GM20431 (cell line): ENCODE results near the gene ADA.
"Not testable (repeated sequence)": the region's sequence is repeated elsewhere in the genome, so short reads cannot be mapped to it uniquely, and the experiment has no call there.

ENCODE experiments used
- in situ Hi-C: fragments of 300-500 bp; cut with MseI, MboI; formaldehyde crosslinking; loops from one replicate; pipeline ENCODE4 v1.15.0; 2020; ENCODE audit warnings: low sequenced_read_pairs; ENCODE audit not compliant: unreplicated experiment

ADA gene

DNA sequence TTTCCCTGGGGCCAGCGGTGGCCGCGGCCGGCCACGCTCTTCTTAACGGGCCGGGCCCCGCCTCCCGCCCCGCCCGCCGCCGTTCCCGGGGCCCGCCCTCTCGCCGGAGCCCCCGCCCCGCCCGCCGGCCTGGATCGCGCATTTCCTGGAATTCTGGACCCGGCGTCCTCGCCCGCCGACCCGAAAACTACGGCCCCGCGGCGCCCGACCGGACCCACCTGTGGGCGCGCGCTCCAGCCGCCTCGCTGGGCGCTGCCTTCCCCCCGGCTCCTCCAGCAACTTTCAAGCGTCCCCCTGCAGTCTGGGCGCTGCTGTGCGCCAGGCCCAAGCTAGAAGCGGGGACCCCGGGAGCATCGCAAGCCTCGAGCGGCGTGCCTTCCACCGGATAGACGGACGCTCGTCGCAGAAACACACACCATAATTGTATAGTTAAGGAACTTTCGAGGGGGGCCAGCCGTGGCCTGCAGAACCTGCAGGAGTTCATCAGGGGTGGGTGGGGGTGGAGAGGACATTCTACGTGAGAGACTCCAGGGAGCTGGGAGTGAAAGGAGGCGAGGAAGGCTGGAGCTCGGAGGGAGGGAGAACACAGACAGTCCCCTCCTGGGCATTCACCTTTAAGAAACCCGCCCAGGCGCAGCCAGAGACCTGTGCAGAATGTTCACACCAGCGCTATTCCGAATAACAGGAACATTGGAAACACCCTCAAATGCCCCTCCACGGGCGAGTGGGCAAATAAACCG, at the start of gene ADA:
Gene ADA (minus strand): TSS at position 16 of the 740 bp plus-strand sequence. CDS start 92 bp downstream, outside the sequence.
- in situ Hi-C loops, result no loop called here

DNA sequence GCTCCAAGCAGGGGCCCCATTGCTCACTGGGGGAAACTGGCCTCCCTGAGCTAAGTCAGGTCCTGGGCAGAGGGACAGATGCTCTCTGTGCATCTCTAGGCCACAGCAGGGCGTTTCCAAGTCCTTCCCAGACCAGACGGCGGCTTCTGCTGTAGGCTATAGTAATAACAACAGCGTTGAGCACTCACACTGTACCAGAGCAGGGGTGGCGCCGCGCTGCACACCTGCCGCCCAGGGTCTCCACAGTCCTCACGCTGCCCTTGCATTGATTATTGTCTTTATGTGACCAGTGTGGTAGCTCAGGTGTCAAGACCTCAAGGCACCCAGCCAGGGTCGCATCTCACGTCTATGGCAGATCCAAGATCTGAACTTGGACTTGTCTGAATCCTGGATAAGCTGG, 48.8 kb upstream of the ADA start:
- in situ Hi-C loops, result no loop called here

DNA sequence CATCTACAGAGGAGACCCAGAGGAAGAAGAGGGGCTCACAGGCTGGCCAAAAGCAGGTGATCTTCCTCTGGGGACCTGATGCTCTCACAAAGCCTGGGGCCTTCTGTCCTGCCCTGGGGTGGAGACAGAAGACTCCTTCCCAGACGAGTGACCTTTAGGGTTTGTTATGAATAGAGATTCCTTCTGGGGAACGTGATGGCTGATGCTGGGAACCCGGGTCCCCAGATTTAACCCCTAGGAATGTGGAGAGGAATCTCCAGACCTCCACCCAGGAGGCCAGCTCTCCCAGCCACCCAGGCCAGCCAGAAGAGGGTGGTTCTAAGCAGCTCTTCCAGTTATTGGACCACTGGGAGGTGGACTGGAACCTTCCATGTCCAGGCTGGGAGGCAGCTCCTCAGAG, 46.9 kb upstream of the ADA start:
- in situ Hi-C loops, result no loop called here

DNA sequence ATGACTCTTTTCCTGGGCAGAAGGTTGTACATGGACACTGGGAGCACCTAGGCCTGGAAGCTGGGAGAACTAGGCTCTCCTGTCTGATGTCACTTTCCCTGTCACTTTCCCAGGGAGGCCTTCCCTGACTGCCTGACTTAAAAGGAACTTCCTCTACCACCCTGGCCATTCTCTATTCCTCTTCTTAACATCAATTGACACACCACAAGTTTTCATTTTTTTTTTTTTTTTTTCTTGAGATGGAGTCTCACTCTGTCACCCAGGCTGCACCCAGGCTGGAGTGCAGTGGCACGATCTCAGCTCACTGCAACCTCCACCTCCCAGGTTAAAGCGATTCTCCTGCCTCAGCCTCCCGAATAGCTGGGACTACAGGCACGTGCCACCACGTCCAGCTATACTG, 45.5 kb upstream of the ADA start:
- in situ Hi-C loops, result not testable (repeated sequence)

DNA sequence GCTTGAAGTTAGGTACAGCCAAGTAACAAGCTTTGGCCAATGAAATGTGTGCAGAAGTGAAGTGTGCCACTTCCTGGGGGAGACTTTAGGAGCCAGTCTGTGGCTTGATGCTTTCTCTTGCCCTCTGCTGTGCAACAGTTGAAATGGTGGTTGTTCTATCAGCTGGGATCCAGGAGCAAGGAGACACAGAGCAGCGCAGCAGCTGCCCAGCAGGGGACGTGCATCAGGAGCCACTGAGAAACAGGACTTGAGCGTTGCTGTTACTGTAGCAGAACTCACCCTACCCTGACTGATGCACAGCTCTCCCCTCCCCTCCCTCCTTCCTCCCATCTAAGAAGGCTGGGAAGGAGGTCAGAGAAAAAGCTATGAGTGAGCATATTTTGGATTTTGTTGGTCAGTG, 44.8 kb upstream of the ADA start:
- in situ Hi-C loops, result no loop called here

DNA sequence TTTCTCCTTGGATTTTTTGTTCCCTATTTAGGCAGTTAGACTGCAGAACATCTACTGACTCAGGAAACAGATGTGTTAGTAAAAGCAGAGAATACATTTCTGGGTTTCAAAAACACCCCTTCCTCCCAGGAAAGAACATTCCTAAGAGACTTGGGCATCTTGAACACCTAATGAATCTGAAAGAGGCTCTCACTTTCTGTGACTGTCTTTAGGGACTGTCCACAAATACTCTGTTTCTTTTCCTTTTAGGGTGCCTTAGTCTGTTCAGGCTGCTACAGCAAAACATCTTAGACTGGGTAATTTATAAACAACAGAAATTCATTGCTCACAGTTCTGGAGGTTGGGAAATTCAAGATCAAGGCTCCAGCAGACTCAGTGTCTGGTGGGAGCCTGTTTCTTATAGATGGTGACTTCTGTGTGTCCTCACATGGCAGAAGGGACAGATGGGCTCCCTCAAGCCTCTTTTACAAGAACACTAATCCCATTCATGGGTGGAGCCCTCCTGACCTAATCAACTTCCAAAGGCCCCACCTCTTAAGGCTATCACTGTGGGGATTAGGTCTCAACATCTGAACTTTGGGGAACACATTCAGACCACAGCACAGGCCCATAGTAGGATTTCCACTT, 44.3 kb upstream of the ADA start:
- in situ Hi-C loops, result no loop called here

DNA sequence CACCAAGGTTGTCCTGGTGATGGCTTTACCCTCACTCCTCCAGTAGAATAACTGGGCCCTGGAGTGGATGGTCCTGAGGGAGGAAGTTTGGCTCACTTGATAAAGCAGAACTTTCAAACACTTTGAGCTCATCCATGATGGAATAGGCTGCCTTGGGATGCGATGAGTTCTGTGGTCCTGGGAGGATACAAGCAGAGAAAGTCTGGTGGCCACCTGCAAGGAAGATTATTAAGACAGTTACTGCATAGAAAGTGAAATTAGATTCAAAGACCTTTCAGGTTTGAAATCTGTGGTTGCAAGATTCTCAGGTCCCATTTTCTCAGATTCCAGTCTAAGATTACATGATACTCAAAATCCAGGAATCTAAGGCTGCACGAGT, 43.8 kb upstream of the ADA start:
- in situ Hi-C loops, result no loop called here

DNA sequence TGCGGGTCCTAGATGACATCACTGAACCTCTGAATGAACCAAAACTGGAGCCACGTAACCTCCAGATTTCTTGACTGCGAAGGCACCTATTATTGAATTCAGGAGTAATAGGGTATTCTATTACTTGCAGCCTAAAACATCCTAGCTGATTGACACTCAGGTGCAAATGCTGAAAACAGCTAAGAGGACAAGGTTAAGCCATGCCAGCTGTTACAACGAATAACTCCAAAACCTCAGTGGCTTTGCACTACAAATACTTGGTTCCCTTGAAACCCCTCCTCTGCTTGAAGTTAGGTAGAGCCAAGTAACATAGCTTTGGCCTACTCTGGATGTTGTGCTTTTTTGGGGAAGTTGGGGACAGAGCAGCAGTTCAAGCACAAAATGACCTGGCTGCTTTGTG, 42.7 kb upstream of the ADA start:
- in situ Hi-C loops, result no loop called here

DNA sequence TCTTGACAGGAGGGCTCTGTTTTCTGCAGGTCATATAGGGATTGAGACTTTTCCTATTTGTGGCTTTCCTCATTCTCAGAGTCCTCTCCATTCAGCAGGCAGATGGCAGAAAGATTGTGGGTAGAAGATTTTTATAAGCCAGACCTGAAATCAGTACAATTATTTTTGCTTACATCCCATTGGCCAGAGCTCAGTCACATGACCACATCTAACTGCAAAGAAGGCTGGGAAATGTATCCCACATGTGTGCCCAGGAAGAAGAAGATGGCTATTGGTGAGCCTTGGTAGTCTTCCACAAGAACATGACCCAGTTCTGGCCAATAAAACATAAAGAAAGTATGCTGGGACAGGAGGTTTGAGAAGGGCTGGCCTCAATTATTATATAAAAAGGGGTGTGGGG, 42.1 kb upstream of the ADA start:
- in situ Hi-C loops, result no loop called here

DNA sequence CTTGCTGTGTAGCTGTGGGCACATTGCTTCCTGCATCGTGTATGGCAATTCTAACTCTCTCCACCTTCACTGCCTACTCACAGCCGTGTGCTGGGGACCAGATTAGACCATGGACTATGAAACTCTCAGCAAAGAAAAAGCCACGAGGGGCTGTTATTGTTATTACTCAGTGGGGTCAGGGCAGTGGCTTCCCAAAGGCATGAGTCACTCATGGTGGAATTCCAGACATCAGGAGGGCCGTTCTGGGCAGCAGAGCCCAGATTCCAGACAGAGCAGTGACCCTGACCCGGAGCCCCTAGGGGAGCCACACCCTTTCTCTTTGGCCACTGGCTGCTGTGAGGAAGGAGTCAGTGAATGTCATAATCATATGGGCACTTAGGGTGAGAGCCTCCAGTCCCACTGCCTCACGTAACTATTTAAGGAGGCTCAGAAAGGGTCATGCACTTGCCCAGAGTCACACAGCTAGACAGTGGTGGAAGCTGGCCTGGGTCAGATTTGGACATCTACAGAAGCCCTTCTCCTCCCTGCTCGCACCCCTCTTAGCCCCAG, 41.5 kb upstream of the ADA start:
- in situ Hi-C loops, result no loop called here

DNA sequence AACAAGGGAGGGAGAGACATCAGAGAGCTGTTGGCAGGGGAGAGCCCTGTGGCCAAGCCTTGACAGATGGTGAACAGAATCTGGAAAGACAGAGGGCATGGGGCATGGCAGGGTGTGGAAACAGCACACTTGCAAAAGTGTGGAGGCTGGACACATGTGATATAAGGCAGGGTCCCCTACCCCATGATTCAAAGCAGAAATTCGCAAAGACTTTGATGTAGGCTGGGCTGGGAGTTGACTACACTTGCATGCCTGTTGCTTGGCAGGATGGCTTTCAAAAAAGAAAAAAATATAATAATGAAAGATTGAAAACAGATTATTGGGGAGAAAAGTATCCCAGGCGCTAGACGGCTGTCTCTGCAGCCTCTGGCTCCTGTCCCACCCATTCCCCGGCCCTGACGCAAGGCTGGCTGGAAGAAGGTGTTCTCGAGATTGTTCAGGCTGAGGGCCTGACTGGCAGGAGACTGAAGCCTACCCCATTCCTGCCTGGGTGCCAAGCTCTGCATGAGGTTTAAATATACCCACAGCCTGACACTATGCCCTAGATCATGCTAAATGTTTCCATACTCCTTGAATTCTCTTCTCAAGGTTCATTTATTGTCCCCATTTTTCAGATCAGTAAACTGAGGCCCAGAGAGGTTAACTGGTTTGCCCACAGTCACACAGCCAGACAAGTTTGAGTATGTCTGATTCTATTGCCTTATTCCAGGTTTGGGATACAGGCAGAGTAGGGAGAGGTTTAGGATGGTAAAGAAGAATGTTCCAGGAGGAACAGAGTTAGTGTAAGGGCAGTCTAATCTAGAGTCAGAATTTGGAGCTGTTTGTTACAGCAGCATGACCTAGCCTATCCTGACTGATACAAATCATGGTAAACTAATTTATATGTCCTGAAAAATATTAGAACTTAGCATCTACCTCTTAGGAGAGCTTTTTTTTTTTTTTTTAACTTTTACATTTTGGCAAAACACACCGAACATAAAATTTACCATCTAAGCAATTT, 40.2 kb upstream of the ADA start:
- in situ Hi-C loops, result no loop called here

DNA sequence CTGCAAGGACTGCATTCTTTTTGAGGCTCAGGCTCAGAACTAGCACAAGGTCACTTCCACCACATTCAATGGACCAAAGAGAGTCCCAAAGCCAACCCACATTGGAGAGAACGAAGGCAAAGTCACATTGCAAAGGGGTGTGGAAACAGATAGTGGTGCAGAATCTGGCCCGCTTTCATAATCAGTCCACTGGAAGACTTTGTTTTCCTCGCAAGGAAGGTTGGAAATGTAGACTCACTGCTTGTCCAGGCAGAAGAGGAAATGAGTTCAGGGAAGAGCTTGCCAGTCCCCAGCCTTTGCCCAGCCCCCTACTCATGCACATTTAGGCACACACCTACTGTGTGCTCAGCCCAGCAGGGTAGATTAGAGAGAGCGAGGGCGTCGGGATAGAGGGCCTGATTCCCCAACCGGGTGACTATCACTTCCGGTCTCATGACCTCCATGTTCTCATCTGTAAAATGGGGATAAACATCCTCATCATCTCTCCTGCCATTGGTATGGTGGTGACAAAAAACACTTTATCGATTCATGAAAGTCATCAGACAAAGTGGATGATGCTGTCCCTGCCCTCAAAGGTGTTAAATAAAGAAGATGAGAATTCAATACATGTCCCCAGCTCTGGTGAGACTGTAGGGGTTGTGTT, 39.4 kb upstream of the ADA start:
- in situ Hi-C loops, result no loop called here

DNA sequence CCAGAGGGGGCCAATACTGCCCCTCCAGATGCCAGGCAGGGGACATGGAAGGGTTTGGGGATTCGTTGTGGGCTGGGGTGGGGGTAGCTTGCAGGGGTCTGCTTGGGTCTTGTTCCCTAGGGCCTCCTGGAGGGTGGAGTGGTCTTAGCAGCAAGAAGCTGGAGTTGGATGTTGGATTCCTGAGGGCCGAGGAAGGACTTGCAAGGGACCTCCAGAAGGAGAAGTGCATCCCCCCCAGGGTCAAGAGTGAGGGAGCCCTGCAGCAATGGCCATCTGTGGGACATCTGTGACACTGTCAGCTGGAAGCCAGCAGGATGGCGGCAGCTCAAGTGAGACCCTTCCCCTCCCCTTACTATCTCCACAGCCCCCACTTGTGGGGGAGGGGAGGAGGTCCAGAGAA, 38.3 kb upstream of the ADA start:
- in situ Hi-C loops, result no loop called here

DNA sequence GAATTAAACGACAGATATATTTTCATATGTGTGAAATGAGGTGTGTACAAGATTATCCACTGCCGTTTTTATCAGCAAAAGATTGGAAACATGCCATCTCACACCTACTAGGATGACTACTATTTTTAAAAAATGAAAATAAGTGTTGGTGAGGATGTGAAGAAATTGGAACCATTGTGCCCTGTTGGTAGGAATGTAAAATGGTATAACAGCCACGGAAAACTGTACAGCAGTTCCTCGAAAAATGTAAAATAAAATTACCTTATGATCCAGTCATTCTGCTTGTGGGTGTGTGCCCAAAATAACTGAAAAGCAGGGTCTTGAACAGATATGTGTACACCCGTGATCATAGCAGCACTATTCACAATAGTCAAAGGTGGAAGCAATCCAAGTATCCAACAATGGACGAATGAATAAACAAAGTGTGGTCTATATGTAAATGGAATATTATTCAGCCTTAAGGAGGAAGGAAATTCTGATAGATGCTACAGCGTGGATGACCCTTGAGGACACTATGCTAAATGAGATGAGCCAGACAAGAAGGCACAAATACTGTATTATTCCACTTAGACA, 36.6 kb upstream of the ADA start:
- in situ Hi-C loops, result no loop called here

DNA sequence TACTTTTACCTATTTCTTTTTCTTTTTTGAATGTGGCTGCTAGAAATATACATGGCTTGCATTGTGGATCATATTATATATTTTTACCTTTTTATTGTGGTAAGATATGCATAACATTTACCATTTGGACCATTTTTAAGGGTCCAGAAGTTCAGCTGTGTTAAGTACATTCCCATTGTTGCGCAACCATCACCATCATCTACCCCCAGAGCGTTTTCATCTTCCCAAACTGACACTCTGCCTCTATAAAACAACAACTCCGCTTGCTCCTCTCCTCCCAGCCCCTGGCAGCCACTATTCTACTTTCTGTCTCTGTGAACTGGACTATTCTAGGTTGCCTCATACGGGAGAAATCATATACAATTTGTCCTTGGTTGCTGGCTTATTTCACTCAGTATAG, 35.4 kb upstream of the ADA start:
- in situ Hi-C loops, result no loop called here

DNA sequence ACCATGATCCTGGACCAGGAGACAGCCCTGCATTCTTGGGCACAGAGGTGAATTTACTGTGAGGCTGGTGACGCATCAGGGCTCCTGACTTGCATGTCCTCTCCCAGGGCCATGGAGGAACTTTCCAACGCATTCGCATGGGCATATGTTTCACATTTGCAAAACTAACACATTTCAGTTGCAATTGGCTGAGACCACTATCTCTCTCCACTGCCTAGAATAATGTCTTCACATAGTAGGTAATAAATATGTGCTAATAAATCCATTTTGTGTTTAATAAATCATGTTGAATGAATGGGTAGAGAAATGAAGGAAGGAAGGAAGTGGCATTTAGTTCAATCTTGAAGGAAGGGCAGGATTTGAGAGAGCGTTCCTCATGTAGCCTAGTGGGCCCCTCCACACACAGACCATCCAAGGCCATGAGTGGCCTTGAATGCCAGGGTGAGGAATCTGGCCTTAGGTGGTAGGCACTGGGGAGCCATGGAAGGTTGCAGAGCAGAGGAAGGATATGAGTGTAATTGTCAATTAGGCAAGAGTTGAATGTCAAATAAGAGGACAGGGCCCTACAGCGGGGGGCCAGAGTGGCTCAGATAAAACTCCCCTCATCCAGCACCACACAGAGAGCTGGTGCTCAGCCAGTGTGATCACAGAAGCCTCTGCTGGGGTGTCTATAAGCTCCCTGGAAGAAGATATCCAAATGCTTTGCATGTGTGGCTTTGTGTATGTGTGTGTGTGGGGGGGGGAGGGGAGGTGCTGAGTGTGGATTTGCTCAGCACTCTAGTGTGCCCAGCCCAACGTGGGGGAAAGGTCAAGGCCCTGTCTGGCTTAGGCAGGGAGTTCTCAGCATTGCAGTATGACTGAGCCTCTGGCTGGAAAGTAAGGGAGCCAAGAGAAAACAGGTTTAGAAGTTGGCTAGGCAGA, 32.8 kb upstream of the ADA start:
- in situ Hi-C loops, result no loop called here

DNA sequence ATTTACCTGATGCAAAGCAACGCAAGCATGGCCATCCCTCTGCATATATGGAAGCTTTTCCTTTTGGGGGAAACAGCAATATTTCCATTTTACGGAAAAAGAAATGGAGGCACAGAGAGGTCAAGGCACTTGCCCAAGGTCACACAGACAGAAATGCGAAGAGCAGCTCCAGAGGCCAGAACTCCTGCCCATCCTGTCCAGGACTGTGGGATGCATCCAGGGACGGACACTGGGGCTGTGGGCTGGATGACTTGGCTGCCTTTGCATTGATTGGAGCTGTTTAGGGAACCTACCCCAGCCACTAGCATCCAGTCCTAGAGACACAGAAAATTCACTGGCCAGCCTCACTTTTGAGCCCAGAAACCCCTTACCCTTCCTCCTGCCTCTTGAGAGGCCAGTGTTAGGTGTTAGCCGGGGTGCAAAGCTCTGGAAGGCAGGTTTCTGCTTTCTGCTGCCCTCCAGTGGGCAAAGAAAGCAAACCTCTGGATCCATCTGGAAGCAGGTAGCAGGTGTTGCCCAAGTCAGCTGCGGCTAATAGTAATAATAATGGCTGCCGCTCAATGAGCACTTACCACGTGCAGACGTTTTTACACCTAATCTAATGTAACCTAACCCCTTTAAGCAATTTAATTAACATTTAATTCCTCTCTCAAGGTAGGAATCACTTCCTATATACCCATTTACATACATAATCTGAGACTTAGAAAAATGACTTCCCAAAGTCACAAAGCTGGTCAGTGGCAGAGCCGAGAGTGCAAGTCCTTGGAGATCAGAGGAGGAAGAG, 32.0 kb upstream of the ADA start:
- in situ Hi-C loops, result no loop called here
